GM23338 (cell line): ENCODE data around the gene MAST4. TPM values are rescaled to one million over a fixed set of nuclear protein-coding genes. Genes with fewer than 3 reads are reported as not detected.

Experiments used
- ATAC-seq: fragments of 200-7000 bp; cut with Tn5 transposase; 3 replicates; pipeline ENCODE4 v1.9.1; 2020
- DNase-seq: peaks from one replicate; pipeline ENCODE4 v3.0.0-alpha.2; 2015; ENCODE audit warnings: low spot score
- H2AFZ ChIP-seq: fragments of 200-600 bp; sonication (generic); 2 replicates; pipeline ENCODE4 v1.8.0; 2016; ENCODE audit warnings: antibody characterized with exemption, mild to moderate bottlenecking, moderate library complexity
- H3F3A ChIP-seq: fragments of 200-600 bp; sonication (generic); replicated peaks from 2 replicates; pipeline ENCODE4 v1.8.0; 2017; ENCODE audit warnings: antibody characterized with exemption, mixed run types, low read depth
- H3K27ac ChIP-seq: fragments of 200-600 bp; sonication (generic); 2 replicates; pipeline ENCODE4 v1.6.1; 2016; ENCODE audit warnings: low read depth
- H3K27me3 ChIP-seq: fragments of 200-600 bp; sonication (generic); 2 replicates; pipeline ENCODE4 v1.8.0; 2016; ENCODE audit warnings: mild to moderate bottlenecking, mixed run types, moderate library complexity; ENCODE audit not compliant: insufficient read depth
- H3K36me3 ChIP-seq: fragments of 200-600 bp; sonication (generic); 2 replicates; pipeline ENCODE4 v1.8.0; 2016; ENCODE audit warnings: mild to moderate bottlenecking; ENCODE audit not compliant: insufficient read depth
- H3K4me1 ChIP-seq: fragments of 200-600 bp; sonication (generic); 2 replicates; pipeline ENCODE4 v1.8.0; 2016; ENCODE audit warnings: mild to moderate bottlenecking, moderate library complexity; ENCODE audit not compliant: insufficient read depth
- H3K4me2 ChIP-seq: fragments of 200-600 bp; sonication (generic); 2 replicates; pipeline ENCODE4 v1.7.1; 2017; ENCODE audit warnings: mixed run types
- H3K4me3 ChIP-seq: fragments of 200-600 bp; sonication (generic); 2 replicates; pipeline ENCODE4 v1.6.1; 2016; ENCODE audit warnings: mixed run types
- H3K79me2 ChIP-seq: fragments of 200-600 bp; sonication (generic); replicated peaks from 2 replicates; pipeline ENCODE4 v1.8.0; 2017; ENCODE audit warnings: mild to moderate bottlenecking; ENCODE audit not compliant: insufficient read depth
- H3K9me2 ChIP-seq: fragments of 200-600 bp; sonication (generic); 2 replicates; pipeline ENCODE4 v1.8.0; 2017; ENCODE audit not compliant: insufficient read depth
- H4K20me1 ChIP-seq: fragments of 200-600 bp; sonication (generic); replicated peaks from 2 replicates; pipeline ENCODE4 v1.8.0; 2017; ENCODE audit warnings: mild to moderate bottlenecking; ENCODE audit not compliant: insufficient read depth
- H3K27ac Mint-ChIP-seq: 2 replicates; pipeline ENCODE4 v1.8.0; 2020; ENCODE audit warnings: inconsistent platforms, mild to moderate bottlenecking, moderate library complexity, mixed read lengths
- H3K27me3 Mint-ChIP-seq: 3 replicates; pipeline ENCODE4 v1.8.0; 2022; ENCODE audit warnings: low read depth, mild to moderate bottlenecking, moderate library complexity, mixed read lengths, inconsistent platforms; ENCODE audit not compliant: insufficient read depth, poor library complexity
- H3K36me3 Mint-ChIP-seq: 3 replicates; pipeline ENCODE4 v1.8.0; 2021; ENCODE audit warnings: low read depth, mild to moderate bottlenecking, inconsistent platforms, moderate library complexity, mixed read lengths
- H3K4me1 Mint-ChIP-seq: 3 replicates; pipeline ENCODE4 v1.8.0; 2020; ENCODE audit warnings: mild to moderate bottlenecking, inconsistent platforms, mixed read lengths
- H3K4me3 Mint-ChIP-seq: 3 replicates; pipeline ENCODE4 v1.8.0; 2021; ENCODE audit warnings: moderate library complexity, mild to moderate bottlenecking, inconsistent platforms, mixed read lengths
- H3K9me3 Mint-ChIP-seq: 3 replicates; pipeline ENCODE4 v1.8.0; 2020; ENCODE audit warnings: moderate library complexity, mild to moderate bottlenecking, inconsistent platforms, mixed read lengths
- CREB1 ChIP-seq: fragments of 250-450 bp; sonication (Bioruptor Pico); IDR thresholded peaks from 2 replicates; pipeline ENCODE4 v1.5.0; 2020; ENCODE audit warnings: low read depth, mild to moderate bottlenecking, moderate library complexity
- EZH2phosphoT487 ChIP-seq: fragments of 200-600 bp; sonication (generic); IDR thresholded peaks from one replicate; pipeline ENCODE4 v1.8.1; 2018; ENCODE audit warnings: antibody characterized with exemption; ENCODE audit not compliant: unreplicated experiment
- NANOG ChIP-seq: IDR thresholded peaks from 2 replicates; pipeline ENCODE4 v1.6.1; 2016; ENCODE audit warnings: antibody characterized with exemption, borderline replicate concordance
- POLR2AphosphoS5 ChIP-seq: IDR thresholded peaks from 2 replicates; pipeline ENCODE4 v1.6.1; 2016; ENCODE audit warnings: antibody characterized with exemption, low read depth
- REST ChIP-seq: IDR thresholded peaks from one replicate; pipeline ENCODE4 v1.6.1; 2018; ENCODE audit warnings: antibody characterized with exemption; ENCODE audit not compliant: unreplicated experiment
- ZNF114 ChIP-seq: fragments of 250-450 bp; sonication (Bioruptor Pico); IDR thresholded peaks from 2 replicates; pipeline ENCODE4 v1.5.0; 2020; ENCODE audit warnings: mild to moderate bottlenecking, moderate library complexity
- ZNF331 ChIP-seq: fragments of 250-450 bp; sonication (Bioruptor Pico); IDR thresholded peaks from 2 replicates; pipeline ENCODE4 v1.5.0; 2020; ENCODE audit warnings: low read depth, mild to moderate bottlenecking, moderate library complexity
- ZNF462 ChIP-seq: fragments of 250-450 bp; sonication (Bioruptor Pico); IDR thresholded peaks from 2 replicates; pipeline ENCODE4 v1.5.0; 2020; ENCODE audit warnings: mild to moderate bottlenecking, moderate library complexity
- polyA plus RNA-seq: library from polyadenylated mRNA; unstranded; fragments of >200 nt; fragmentation: Nextera tagmentation; extraction: Ambion mirVana; gene quantifications from 2 replicates; pipeline ENCODE4 v1.2.1, GENCODE V29; 2016
- total RNA-seq: library from RNA; depleted of rRNA; stranded (reverse); fragments of >200 nt; shearing (Covaris generic); gene quantifications from 2 replicates; pipeline ENCODE4 v1.2.3, GENCODE V29; 2014

MAST4 gene
- total and polyA plus RNA-seq, 2 experiments from 2014 or later: 3.6 to 8.5 TPM

GRCh38 chr5:67179697-67180361 lies 583.6 kb downstream of the MAST4 start (continued):
- TF ChIP-seq ZNF462 (CRISPR knock-in tag) (no peak), POLR2AphosphoS5 (no peak), ZNF331 (CRISPR knock-in tag) (no peak), CREB1 (CRISPR knock-in tag) (no peak)

GRCh38 chr5:67181648-67182221 lies 585.5 kb downstream of the MAST4 start:
- peak; percentile 32 for DNase-seq
- H3K27ac ChIP-seq: peak overlapping the region; percentile 68
- no peaks in the 10 kb centered on the region; the same call in 1 of the 2 replicates for H3K36me3 ChIP-seq
- peaks cover 17% of the 10 kb centered on the region for H3K4me1 Mint-ChIP-seq
- H3K27me3 ChIP-seq: no peaks in the 10 kb centered on the region
- H3K9me2 ChIP-seq: peaks cover 14% of the 10 kb centered on the region
- peak overlapping the region; percentile 82 for H2AFZ ChIP-seq
- peak overlapping the region; percentile 65 for H3K4me2 ChIP-seq
- H3K9me3 Mint-ChIP-seq: peaks cover 8% of the 10 kb centered on the region
- H3K36me3 Mint-ChIP-seq: peaks cover 7% of the 10 kb centered on the region; the same call in 2 of the 3 replicates
- no peaks in the 10 kb centered on the region for H3K79me2 ChIP-seq
- ATAC-seq: peak; percentile 62
- H3F3A ChIP-seq: no peaks in the 10 kb centered on the region; the same call in 1 of the 2 replicates
- H3K27ac Mint-ChIP-seq: peak overlapping the region; percentile 87
- H3K4me3 Mint-ChIP-seq: no peak overlapping the region
- H4K20me1 ChIP-seq: no peaks in the 10 kb centered on the region
- H3K27me3 Mint-ChIP-seq: peaks cover 2% of the 10 kb centered on the region
- H3K4me1 ChIP-seq: peaks cover 14% of the 10 kb centered on the region; the same call in 1 of the 2 replicates
- no peak overlapping the region for H3K4me3 ChIP-seq
- TF ChIP-seq NANOG (no peak), REST (no peak), ZNF114 (no peak), ZNF331 (CRISPR knock-in tag) (no peak), EZH2phosphoT487 (no peak)
